Central memory CD4-positive, alpha-beta T cell (primary cell): Measurements from ENCODE around the gene APOBEC4.
"Not testable (repeated sequence)": the region's sequence is repeated elsewhere in the genome, so short reads cannot be mapped to it uniquely, and the experiment has no call there.

Experiments used
- DNase-seq: peaks from one replicate; pipeline ENCODE4 v3.0.0; 2022
- total RNA-seq, 3 experiments: gene quantifications; one replicate each; lab custom pipeline; 2026; lab: John Stamatoyannopoulos, UW

The APOBEC4 gene, protein sequence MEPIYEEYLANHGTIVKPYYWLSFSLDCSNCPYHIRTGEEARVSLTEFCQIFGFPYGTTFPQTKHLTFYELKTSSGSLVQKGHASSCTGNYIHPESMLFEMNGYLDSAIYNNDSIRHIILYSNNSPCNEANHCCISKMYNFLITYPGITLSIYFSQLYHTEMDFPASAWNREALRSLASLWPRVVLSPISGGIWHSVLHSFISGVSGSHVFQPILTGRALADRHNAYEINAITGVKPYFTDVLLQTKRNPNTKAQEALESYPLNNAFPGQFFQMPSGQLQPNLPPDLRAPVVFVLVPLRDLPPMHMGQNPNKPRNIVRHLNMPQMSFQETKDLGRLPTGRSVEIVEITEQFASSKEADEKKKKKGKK
- total RNA-seq = 0 to 0.58 (median 0) reads per million in 3 experiments

DNA sequence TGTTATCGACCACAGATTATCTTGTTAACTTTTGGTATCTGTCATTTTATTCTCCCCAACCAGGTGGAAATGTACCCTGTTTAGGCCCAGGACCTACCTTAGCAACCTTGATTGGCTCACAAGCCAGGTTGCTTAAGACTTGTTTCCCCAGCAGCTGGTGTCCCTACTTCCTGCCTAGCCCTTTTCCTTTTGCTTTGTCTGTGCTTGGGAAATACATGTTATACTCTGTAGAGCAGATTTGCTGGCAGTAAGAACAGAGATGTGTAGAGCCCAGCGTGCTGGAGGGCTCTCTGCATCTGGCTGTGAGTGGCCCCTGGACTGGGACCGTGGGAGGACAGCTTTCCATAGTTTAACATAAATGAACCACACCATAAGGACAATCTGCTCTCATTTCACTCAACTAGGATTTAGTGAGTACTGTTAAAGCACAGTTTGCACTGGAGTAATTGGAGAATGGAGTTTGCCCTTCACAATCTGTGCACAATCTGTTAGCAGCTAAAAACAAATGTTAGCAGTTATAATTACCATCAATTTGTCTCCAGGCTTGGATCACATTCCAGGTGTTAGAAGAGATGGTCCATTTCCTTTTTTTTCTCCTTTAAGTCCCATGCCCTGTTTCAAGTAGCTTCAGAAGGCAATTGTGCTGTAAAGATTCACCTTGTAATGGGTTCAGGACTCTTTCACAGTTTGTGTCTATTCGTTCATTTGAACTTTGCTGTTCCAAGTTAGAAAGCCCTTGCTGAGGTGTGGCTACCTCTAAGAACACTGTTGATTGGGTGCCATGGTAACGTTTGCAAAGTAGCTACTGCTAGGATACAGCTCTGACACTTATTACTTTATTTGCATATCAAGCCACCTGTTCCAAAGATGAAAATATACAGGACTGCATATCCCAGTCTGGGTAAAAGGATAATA is at the start of gene APOBEC4:
Gene APOBEC4, minus strand, starts transcription at position 770 of the 915 bp plus-strand sequence. CDS start 4,535 bp downstream, outside the sequence.
- DNase-seq = peak; percentile 23

DNA sequence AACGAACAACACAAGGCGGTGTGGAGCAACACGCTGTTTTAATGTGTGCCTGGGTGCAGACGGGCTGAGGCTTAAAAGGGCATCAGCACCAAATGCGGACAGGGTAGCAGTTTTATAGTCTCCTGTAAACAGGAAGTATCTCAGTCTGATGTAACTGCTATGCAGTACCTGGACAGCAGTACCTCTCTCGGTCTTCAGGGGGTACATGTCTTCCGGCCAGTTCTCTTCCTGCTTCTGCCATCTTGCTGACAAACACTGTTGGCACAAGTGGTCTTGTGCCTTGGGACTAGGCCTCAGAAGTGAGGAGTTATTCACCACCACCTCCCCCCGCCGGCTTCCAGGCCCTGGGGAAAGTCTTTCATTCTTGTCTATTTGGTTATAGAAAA is 49.7 kb upstream of the APOBEC4 start:
- no peak for DNase-seq

DNA sequence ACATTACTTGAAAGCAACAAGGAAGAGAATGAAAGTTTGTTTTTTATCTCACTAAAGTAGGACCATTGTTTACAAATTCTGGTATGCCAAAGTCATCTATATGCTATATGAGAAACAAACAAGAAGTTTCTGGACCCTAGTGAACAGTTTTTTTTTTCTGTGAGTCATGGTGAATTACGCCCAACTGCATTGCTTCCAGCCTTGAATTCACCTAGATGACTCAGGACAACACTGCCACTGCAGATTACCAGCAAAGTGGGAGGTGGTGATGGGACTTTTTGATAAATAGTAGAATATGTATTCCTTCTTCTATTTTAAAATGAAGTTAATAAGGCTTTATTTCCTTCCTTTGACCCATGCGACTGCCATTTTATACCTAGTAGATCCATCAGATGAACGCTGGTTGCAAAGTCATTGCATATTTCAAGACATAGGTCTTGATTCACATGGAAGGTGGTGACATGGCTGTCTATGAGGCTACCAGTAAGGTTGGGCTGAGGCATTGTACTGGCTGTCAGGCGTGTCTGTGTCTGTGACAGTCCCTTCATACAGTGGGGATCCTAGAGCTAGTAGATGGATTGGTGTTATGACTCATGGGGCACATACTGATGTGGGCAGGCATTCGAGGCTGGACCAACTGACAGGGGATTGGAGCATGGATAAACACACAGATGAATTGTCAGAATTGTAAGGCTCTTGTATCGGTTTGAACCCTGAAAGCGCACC is 49.1 kb upstream of the APOBEC4 start:
- no peak for DNase-seq

DNA sequence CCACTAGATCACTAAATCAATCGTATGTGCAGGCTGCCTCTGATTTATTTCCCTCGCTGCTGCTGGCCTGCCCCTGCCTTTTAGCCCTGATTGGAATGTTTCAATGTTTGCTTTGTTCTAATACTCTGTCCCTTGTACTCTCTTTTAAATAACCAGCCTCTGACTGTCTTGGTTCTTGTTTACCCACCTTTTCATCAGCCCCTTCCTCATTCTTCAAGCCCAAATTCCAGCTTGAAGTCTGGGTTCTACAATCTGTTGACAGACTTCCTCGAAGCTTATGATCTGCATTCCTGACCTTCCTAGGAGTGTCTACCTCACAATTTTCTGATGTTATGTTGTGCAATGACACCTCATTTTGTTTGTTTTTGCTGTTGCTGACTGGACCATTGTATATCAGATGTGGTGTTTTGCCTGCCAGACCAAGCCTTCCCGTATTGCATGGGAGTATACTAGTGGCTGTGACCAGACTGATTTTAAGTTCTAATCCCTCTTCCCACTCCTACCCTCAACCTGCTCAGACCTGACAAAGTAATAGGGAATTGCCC is 46.6 kb upstream of the APOBEC4 start:
- DNase-seq = no peak

DNA sequence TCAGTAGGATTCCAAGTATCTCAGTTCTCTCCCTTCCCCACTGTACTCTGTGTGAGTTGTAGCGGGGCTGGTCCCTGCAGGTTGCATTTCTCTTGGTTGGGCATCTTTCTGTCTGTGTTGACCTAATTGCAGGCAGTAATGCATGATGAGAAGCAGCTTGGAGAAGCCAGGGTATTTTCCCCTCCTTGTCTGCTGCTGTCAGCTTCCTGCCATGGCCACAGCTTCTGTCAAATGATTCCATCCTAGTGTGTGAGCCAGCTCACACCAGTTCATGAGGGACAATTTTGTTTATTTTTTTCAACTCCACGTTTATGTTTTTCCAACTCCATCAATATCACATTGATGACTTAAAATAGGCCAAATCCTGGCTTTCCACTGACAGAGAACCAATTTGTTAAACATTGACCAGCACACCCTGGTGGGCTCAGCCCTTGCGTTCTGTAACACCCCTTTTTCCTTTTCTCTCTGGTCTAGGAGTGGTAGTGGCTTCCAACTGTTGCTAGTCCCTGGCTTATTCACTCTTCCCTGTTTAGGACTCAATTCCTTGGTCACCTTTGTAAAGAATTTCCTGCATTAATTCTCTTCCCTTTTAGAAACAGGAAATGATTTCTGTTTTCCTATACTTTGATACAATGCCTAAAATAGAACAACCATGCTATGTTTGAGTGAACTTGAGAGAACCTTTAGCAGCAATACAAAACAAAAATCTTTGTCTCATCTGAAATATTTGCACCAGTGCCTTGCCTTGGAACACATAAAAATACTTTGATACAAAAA is 44.9 kb upstream of the APOBEC4 start:
- no peak for DNase-seq

DNA sequence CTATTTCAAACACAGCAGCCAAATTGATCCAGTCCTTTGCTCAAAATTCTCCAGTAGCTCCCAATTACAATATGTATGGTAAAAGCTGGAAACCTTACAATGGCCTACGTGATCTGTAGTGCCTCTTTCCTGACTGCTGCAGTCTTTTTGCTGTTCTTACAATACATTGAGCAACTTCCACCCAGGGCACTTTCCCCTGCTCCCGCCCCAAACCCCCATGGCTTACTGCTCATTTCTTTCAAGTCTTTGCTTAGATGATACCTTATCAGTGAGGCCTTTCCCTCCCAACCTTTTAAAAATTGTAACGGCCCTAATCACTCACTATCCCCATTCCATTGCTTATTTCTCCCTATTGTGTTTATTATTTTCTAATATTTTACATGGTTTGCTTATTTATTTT is 43.9 kb upstream of the APOBEC4 start:
- no peak for DNase-seq

DNA sequence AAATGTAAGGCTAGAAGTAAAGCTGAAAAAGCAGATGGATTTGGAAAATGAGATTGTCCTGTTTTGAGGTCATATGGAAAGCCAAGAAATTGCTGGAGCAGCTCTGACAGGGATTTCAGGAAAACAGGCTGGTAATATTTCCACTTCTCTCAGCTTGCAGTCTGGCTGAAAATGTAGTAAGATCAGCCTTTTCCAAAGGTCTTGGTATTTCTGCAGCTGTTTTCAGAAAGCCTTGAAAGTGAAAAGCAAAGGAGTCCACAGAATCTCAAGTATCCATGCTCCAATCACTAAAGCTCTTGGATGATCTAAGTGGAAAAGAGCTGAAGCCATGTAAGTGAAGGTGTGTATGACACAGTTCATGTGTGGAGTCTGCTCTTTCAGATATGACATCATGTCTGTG is 41.6 kb upstream of the APOBEC4 start:
- DNase-seq = no peak

DNA sequence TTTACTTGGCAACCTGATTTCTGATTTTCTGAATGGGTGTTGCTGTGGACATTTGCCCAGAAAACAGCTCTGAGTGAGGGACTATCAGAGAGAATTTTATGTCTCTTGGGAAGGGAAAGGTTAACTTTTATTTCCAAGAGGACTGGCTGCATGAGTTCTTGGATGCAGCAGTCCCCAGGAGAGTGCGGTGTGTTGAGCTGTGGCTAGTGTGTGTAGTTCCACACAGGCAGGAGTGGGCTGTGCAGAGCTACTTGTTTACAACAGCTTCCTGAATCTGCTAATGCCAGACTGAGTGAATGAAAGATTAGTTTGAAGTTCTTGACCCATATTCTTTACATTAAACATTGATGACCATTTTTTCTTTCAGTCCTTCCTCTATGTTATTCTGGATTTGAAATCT is 41.0 kb upstream of the APOBEC4 start:
- DNase-seq = no peak

DNA sequence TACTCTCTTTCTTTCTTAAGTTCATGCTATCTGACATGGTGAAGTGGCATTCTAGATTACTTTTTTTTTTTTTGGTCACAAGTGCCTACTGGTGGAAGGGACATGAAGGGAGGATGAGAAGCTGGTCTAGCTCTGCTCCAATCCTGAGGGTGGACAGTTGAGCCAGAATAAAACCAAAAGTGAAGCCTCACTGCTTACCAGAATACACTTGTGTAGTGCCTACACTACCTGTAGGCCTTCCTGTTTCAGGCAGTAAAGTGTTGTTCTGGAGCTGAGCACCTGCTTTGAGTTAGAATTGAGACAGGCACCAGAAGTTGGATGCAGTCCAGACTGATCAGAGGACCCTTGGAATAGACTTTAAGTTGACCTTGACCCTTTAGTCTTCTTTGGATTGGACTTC is 40.4 kb upstream of the APOBEC4 start:
- DNase-seq = no peak

DNA sequence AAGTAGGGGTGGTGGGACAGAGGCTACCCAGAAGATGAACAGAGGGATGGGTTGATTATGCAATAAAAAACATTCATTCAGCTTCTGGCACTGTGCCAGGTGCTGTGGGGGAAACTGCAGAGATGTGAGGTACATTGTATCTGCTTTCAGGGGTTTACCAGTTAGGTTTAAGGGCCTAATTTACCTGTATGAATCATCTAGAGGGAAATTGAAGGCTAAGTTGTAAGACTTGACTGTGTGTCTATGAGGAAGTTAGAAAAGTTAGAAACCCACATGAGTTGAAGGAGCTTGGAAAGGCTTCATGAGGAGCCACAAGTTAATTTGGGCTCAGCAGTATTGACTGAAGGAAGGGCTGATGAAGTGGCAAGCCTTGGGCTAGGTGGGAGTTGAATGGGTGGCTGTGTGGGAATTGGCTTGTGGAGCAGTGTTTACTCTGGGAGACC is 36.7 kb upstream of the APOBEC4 start:
- DNase-seq = no peak

DNA sequence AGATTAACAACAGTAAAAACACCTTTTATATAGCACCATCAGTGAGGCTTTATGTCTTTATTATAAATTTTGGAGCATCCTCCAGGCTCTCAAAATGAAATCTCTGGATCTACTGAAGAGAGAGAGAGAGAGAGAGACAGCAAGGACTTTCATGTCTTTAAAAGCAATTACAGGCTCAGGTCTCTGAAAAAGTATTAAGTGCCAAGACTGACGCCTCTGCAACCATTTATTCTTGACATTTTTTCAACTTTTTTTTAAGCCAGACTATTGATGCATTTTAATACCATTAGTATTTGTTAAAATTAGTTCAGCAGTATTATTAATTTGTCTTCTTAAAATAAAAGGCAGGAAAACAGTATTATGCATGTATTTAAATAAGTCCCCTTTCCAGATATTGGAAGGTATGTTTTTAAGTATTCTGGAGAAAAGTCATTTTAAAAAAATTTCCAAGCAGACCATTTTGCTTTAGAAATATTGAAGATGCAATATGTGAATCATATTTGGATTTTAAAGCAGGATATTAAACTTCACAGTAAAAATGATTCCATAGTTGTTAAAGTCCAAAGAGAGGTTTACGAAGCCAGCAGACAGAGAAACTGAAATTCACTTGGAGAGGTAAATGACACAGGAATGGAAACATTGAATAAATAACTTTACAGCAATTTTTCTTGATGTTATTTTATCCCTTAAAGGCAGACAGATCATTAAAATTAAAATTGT is 35.4 kb upstream of the APOBEC4 start:
- DNase-seq = no peak

DNA sequence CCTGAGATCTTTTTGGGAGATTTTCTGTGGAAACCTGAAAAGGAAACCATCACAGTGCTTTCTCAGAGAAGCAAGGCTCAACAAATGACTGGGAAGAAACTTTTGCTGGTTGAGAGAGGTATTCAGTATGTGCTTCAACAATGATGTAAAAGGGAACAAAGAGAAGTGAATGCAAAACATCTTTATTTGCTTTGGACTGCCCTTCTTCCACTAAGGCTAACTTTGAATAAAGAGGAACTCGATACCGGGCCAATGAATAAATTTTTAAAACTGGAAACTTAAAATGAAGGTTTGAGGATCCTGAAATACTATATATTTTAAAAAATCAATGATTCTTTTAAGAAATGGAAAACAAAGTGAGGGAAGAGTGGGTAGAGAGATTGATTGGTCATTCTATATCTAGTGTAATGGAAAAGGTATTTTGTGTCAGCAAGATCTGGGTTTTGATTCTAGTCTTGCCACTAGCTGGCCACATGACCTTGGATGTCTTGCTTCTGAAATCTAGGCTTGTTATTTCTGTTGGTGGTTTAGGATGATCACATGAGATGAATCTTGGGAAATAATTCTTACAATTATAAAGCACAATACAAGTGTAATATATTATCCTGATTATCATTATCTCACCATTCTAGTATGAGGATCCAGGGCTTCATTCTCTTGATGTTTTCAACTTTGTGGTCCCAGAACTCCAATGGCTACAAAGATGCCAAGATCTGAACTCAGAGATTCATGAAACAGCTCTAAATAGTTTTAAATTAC is 34.6 kb upstream of the APOBEC4 start:
- no peak for DNase-seq

DNA sequence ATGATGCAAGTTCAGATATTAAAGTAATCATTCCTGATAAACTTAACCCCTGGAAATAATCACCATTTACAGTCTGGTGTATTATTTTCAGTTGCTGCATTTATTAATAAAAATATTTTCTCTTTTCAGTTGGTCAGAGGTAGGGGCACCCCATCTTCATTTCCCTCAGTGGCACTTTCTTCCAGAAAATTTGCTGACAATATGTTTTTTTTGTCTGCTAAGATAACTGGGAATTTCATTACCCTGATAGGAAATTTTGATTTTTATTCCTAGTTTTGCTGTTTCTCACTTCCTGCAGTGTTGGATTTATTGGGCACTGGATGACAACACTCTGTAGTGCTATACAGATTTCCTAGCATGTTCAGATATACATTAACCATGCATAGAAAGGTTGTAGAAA is 33.1 kb upstream of the APOBEC4 start:
- no peak for DNase-seq

DNA sequence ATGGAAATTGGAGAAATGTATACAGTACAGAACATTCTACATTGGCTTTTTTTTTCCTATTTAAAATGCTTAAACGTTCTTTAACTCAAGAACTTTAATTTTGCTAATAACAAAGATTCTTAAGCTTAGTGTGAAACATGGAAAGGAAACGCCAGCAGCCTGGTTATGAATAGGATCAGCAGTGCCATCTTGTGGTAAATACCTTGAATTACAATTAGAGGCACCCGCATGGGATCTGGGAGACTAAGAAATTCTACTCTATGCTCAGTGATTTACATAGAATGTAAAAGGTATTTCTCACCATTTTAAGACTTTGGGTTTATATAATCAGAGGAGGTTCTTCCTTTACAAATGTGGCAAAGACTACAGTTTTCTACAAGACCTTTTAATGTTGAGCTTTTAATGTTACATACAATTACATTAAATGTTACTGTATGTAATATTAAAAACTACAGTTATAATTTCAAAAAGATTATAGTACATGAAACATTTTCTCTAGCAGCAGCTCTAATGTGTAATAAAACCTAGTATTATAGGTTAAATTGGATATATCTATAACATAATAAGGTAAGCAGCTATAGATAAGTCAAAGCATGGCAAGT is 32.1 kb upstream of the APOBEC4 start:
- DNase-seq = peak; percentile 41

DNA sequence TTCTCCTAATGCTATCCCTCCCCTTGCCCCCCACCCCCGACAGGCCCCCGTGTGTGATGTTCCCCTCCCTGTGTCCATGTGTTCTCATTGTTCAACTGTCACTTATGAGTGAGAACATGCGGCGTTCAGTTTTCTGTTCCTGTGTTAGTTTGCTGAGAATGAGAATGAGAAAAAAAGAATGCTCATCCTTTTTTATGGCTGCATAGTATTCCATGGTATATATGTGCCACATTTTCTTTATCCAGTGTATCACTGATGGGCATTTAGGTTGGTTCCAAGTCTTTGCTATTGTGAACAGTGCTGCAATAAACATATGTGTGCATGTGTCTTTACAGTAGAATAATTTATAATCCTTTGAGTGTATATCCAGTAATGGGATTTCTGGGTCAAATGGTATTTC is 26.2 kb upstream of the APOBEC4 start:
- not testable (repeated sequence) for DNase-seq

DNA sequence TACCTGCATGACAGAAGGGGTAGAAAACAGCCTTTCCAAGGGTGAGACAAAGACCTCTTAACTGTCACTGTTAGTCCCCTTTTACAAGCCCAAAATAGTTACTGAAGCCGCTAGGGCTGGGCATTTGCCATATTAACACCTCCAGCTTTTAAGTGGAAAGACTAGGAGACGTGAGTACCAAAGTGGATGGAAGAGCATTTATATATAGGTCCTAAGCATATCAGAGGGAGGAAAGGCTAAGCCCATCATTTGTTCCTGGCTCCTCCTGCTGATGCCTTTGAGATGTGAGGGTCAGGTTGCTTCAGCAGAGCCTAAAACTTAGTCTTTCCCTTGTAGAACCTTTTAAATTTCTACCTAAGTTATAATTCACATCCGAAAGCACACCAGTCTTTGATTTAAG is 25.7 kb upstream of the APOBEC4 start:
- no peak for DNase-seq

DNA sequence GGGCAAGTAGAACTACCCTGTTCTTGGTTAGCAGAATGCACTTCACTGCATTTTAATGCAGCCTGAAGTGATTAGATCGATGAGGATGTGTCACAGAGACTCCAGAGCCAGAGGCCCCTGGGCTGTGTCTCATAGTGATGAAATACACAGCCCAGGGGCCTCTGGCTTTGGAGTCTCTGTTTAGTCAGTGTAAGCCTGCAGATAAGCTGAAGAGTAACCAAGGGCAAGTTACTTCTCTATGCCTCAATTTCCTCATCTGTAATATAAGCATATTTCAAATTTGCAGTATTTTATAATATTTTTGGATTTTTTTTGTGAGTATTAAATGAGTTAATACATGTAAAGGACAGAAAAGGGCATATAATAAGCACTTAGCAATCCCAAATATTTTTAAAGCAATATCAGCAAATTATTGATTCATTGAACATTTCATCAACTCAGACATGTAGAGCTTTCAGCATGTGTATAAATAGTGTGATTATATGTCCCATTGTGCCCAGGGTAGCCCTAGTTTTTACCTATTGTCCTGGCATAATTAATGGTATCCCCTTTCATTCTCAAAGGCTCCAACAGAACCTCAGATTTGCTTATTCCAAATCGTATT is 23.6 kb upstream of the APOBEC4 start:
- no peak for DNase-seq

DNA sequence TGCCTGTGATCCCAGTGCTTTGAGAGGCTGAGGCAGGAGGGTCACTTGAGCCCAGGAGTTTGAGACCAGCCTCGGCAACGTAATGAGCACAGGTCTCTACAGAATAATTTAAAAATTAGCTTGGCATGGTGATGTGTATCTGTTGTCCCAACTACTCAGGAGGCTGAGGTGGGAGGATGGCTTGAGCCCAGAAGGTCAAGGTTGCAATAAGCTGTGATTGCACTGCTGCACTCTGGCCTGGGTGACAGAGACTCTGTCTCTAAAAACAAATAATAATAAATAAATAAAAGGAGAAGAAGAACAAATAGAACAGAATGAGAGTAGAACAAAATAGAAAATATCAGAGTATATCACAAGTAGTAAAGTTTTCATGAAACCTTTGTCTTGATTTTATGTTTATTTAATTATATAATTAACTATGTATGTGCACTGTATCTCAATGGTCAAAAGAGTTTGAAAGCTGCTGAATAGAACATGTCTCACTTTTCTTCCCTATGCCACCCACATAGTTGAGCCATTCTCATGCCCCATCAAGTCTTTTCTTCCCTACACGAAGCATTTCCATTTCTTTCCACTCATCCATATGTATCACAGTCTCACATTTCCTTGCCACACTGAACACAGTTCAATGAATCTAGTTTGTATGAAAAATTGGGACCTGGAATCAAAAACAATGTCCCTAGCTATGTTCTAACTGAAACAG is 22.9 kb upstream of the APOBEC4 start:
- no peak for DNase-seq

DNA sequence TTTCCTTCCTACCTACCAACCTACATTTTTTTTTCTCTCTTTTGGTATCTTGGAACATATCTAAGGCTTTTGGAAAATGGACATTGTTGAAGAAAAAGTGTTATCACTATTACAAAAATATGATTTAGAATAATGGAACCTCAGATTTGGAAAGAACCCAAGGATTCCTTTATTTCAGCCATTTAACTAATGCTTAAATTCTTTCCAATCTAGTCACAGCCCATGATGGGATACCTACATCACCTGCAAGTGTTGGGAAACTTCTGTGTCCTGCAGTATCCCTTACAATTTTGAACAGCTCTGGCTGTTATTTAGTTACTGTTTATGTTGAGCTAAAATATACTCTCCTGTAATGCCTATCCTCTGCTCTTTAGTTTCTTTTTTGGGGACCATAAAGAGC is 22.3 kb upstream of the APOBEC4 start:
- no peak for DNase-seq
